Measurements from ENCODE around the gene SGCE. TPM values are rescaled to one million over a fixed set of nuclear protein-coding genes. Genes with fewer than 3 reads are reported as not detected.

SGCE gene
- polyA plus RNA-seq, 3 donors, result 86.0 to 97.5 (median 88.7) TPM

- DNase-seq (ENCODE audit: extremely low read depth in 1 of 11, low read depth in 9 of 11, low spot score in 4 of 11), result no peak
Measured at GRCh38 chr7:94600267-94600666, 55.7 kb downstream of the SGCE start.

- DNase-seq (ENCODE audit: extremely low read depth in 1 of 11, low read depth in 9 of 11, low spot score in 4 of 11), result no peak
Measured at GRCh38 chr7:94595717-94596116, 60.2 kb downstream of the SGCE start.

GRCh38 chr7:94594882-94595281 lies 61.1 kb downstream of the SGCE start:
- no peak for DNase-seq (ENCODE audit: extremely low read depth in 1 of 11, low read depth in 9 of 11, low spot score in 4 of 11)

DNA sequence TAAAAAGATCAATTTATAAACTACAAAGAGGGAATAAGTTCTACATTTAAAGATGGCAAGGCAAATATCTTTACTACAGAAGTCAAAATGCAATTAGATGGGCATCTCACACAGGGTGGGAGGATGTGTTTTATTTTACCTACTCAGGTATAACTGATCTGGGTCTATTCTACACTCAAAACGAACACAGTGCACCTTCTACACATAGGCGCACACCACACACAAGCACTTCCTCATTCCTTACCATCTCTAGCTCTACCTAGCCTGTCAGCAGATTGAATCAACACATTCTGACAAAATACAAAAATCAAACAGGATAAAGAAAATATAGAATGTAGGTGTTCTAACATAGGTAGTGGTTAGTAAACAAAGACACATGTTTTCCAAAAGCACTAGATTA lies 64.8 kb downstream of the SGCE start:
- no peak for DNase-seq (ENCODE audit: extremely low read depth in 1 of 11, low read depth in 9 of 11, low spot score in 4 of 11)

DNA sequence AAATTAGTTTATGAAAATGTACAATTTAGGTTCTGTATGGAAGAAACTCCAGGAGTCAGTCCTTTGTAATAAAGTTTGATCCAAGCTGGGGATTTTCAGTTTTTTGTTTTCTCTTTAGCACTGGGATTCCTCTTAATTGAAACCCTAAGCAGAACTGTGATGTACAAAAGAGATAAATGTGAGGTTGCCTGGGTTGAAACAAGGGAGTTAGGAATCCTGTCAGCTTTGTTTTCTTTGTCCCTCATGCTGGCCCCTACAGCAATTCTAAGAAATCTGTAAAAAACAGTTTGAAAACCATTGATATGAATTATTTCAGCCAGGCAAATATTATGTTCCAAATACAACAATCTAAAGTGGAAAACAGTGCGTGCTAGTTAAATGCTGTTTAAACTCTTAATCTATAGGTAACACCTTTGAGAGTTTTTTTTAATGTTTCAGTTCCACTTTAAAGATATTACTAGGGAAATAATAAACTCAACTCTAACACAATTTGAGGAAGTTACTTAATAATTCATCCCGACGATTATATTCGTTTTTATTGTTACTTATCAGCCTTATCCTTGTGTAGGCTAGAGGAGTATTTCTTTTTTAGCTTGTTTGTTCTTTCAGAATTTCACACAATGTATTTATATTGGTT lies 65.3 kb downstream of the SGCE start:
- DNase-seq (ENCODE audit: extremely low read depth in 1 of 11, low read depth in 9 of 11, low spot score in 4 of 11), result no peak

DNA sequence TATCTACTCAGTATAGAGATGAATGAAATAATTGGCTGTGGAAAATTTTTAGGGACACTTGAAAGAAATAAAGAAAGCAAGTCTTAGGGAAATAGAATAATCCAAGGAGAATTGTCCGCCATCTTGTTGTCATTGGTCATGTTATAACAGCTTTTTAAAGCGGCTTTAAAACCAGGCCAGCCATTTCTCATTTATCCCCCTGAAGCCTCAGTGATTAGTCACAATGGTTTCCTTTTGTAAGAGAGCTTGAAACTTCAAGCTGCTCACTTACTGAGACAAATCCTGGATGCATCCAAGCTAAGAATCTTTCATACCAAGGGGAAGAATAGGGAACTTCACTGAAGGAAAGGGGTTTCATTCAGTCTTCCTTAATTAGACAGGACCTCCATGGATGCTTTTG lies 67.9 kb downstream of the SGCE start:
- DNase-seq (ENCODE audit: extremely low read depth in 1 of 11, low read depth in 9 of 11, low spot score in 4 of 11), result no peak

DNA sequence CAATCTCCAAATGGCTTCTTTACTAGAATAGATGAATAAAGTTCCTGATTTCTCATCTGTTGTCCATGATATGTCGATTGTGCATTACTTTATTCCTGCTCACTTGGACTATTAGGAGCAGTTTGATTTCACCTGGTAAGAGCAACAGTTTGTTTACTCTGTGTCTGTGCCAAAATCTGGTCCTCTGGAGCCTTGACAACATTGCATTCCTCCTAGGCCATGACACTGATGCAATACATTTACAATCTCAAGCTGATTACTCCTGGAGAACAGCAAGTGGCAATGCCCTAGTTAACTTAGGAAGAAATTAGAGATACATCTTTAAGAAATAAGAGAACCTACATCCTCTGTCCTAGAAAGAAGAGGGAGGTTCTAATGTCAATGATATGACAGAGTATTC lies 71.8 kb downstream of the SGCE start:
- DNase-seq (ENCODE audit: extremely low read depth in 1 of 11, low read depth in 9 of 11, low spot score in 4 of 11), result no peak

- DNase-seq (ENCODE audit: extremely low read depth in 1 of 11, low read depth in 9 of 11, low spot score in 4 of 11), result no peak
Measured at GRCh38 chr7:94580601-94581000, 75.3 kb downstream of the SGCE start.

- no peak for DNase-seq (ENCODE audit: extremely low read depth in 1 of 11, low read depth in 9 of 11, low spot score in 4 of 11)
Measured at GRCh38 chr7:94579470-94579869, 76.5 kb downstream of the SGCE start.

- DNase-seq (ENCODE audit: extremely low read depth in 1 of 11, low read depth in 9 of 11, low spot score in 4 of 11), result no peak
Measured at GRCh38 chr7:94578614-94579013, 77.3 kb downstream of the SGCE start.

DNA sequence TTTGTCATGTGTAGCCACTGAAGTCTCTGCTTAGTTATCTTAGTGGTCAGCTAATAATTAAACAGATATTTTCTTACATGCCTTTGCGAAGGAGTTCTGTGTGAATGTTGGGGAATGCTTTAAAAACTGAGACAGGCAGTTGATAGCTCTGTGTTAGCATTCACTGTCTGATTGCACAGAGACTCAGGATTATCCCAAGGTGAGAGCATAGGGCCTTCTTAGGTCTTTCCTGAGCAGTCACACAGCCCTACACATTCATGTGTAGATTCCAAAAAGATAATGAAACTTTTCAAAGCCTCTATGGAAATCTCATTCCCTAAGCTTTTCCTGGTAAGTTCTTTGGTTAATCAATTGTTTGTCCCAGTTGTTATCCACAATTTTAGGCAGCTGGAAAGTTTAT lies 78.6 kb downstream of the SGCE start:
- DNase-seq (ENCODE audit: extremely low read depth in 1 of 11, low read depth in 9 of 11, low spot score in 4 of 11), result no peak

DNA sequence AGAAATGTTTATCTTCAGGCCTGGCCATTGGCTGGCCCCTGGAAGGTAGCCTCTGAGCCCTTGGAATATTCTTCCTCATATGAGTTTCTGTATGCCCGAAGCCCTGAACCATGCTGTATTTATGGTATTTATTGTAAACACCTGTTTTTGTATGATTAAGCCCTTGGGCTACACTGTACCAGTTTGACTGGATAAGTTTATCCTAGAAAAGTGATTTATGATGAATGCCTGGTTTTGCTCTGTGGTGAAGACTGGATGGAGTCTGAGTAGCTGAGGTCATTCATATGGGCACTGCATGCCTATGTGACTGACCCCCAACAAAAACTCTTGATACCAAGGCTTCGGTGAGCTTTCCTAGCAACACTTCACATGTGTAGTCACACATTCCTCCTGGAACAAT lies 79.6 kb downstream of the SGCE start:
- DNase-seq (ENCODE audit: extremely low read depth in 1 of 11, low read depth in 9 of 11, low spot score in 4 of 11), result no peak

- DNase-seq (ENCODE audit: extremely low read depth in 1 of 11, low read depth in 9 of 11, low spot score in 4 of 11), result no peak
Measured at GRCh38 chr7:94575646-94576045, 80.3 kb downstream of the SGCE start.

DNA sequence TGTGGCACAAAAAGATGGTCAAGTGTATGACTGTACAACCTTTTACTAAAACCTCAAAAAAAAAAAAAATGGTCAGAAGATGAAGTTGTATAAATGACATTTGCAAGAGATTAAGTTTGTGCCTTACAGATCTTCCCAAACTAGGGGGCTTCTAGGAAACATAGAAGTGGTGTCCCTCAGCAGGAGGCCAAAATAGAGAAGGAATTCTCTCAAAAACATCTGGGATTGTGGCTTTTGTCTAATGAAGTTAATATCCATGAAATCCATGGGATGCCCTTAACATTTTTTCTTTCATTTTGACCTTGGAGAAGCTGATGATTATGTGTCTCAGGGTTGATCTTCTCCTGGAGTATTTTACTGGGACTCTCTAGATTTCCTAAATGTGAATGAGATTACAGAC lies 84.1 kb downstream of the SGCE start:
- DNase-seq (ENCODE audit: extremely low read depth in 1 of 11, low read depth in 9 of 11, low spot score in 4 of 11), result no peak

DNA sequence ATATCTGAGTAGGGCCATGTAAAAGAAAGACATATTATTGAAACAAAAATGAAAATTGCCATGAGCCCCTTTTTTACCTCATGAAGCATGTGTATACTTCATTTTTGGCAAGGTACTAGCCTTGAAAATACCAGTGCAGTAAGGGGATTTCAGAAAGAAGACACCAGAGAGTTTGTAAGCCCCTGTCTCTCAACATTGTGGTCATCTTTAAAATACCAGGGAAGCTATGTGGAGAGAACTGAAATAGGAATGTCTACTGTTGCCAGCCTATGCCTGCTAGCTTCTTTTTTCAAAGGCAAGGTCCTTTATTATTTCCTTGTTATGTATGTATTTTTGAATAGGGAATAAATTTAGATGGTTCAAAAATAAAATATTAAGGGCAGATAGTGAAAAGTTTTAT lies 88.5 kb downstream of the SGCE start:
- no peak for DNase-seq (ENCODE audit: extremely low read depth in 1 of 11, low read depth in 9 of 11, low spot score in 4 of 11)

- DNase-seq (ENCODE audit: extremely low read depth in 1 of 11, low read depth in 9 of 11, low spot score in 4 of 11), result no peak
Measured at GRCh38 chr7:94565247-94565894, 90.6 kb downstream of the SGCE start.

GRCh38 chr7:94562525-94562924 lies 93.4 kb downstream of the SGCE start:
- DNase-seq (ENCODE audit: extremely low read depth in 1 of 11, low read depth in 9 of 11, low spot score in 4 of 11), result no peak

- no peak for DNase-seq (ENCODE audit: extremely low read depth in 1 of 11, low read depth in 9 of 11, low spot score in 4 of 11)
Measured at GRCh38 chr7:94561841-94562514, 94.0 kb downstream of the SGCE start.

DNA sequence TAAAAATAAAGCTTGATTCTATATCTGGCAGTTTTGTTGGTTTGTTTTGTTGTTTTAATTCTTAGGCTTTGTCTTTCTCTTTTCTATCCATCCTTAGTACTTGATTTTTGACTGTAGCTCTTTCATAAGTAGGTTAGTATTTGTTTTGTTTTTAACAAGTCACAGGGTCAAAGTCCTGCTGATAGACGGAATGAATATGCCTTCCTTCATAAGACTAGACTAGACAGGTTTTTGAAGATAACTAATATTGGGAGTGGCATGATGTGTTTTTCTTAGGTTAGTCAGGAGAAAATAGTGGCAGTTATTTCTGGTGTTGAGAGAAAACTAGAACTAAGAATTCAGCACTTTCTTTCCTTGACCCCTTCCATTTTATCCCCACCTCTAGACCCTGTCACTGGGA lies 96.0 kb downstream of the SGCE start:
- no peak for DNase-seq (ENCODE audit: extremely low read depth in 1 of 11, low read depth in 9 of 11, low spot score in 4 of 11)

- DNase-seq (ENCODE audit: extremely low read depth in 1 of 11, low read depth in 9 of 11, low spot score in 4 of 11), result no peak
Measured at GRCh38 chr7:94557215-94557614, 98.7 kb downstream of the SGCE start.

DNA sequence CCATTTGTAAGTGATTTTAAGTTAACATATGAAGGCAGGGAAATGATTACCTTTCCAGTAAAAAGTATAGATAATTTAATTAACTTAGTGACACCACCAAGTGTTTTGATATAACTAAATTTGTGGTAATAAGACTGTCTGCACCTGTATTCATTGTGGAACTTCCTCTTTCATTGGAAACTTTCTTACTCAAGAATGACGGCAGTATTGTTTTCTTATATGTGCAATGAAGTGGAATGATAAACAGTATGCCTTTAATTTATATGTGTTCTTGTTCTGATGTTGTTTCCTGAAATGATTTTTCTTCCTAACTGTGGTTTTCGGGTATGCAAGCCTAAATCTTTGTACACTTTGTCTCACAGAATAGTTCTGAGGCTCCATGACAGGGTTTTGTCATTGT lies 99.9 kb downstream of the SGCE start:
- no peak for DNase-seq (ENCODE audit: extremely low read depth in 1 of 11, low read depth in 9 of 11, low spot score in 4 of 11)
